Measurements from ENCODE around the gene GPR89A.
A peak's percentile ranks its signal among the peaks of the same experiment; 100 is the strongest.

Gene GPR89A

DNA sequence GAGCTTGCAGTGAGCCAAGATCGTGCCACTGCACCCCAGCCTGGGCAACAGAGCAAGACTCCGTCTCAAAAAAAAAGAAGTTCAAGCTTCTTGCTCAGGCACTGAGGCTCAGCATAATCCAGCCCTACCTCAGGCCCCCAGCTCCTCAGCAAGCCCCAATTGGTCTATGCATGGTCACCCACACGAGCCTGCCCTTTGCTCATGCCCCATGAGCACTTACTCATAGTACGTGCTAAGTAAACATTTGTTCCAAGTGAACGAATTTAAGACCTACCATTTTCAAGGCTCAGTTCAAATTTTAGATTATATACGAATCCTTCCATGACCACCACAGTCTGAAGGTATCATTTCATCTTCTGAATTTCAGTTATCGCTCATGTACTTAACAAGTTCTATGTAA lies 95.0 kb downstream of the GPR89A start:
- no peak overlapping the region for H3K9ac ChIP-seq
- no peaks in the 10 kb centered on the region for H3K4me1 ChIP-seq (ENCODE audit: low read depth, poor library complexity, severe bottlenecking)
- TF ChIP-seq, protein P1, sequence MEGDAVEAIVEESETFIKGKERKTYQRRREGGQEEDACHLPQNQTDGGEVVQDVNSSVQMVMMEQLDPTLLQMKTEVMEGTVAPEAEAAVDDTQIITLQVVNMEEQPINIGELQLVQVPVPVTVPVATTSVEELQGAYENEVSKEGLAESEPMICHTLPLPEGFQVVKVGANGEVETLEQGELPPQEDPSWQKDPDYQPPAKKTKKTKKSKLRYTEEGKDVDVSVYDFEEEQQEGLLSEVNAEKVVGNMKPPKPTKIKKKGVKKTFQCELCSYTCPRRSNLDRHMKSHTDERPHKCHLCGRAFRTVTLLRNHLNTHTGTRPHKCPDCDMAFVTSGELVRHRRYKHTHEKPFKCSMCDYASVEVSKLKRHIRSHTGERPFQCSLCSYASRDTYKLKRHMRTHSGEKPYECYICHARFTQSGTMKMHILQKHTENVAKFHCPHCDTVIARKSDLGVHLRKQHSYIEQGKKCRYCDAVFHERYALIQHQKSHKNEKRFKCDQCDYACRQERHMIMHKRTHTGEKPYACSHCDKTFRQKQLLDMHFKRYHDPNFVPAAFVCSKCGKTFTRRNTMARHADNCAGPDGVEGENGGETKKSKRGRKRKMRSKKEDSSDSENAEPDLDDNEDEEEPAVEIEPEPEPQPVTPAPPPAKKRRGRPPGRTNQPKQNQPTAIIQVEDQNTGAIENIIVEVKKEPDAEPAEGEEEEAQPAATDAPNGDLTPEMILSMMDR (conservative IDR thresholded peaks at IDR 0.05; ENCODE audit: low read depth, low read length), result no peak
- H3K4me2 ChIP-seq, result no peak overlapping the region
- H3K27ac ChIP-seq, result no peak overlapping the region
- H2AFZ ChIP-seq (ENCODE audit: low read depth), result no peak overlapping the region
- H4K20me1 ChIP-seq (ENCODE audit: insufficient read depth), result no peaks in the 10 kb centered on the region
- H3K79me2 ChIP-seq (ENCODE audit: insufficient read depth, low read depth), result no peaks in the 10 kb centered on the region
- no peaks in the 10 kb centered on the region for H3K27me3 ChIP-seq (ENCODE audit: insufficient read depth, low read depth)
- H3K36me3 ChIP-seq (ENCODE audit: insufficient read depth), result no peaks in the 10 kb centered on the region
- H3K4me3 ChIP-seq (IDR thresholded peaks at IDR 0.05; ENCODE audit: insufficient read depth, low read depth, low read length), result no peak overlapping the region

DNA sequence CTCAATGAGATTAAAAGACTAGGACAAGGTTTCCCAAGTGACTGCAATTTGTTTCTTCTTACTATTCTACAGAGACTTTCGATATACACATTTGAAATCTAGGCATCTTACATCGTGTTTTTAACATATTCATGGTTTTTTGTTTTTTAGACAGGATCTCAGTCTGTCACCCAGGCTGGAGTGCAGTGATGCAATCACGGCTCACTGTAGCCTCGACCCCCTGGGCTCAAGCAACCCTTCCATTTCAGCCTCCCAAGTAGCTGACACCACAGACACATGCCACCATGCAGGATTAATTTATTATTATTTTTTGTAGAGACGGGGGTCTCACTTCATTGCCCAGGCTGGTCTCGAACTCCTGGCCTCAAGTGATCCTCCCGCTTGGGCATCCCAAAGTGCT lies 97.8 kb downstream of the GPR89A start:
- H3K4me3 ChIP-seq (IDR thresholded peaks at IDR 0.05; ENCODE audit: insufficient read depth, low read depth, low read length), result no peak overlapping the region
- no peaks in the 10 kb centered on the region for H3K79me2 ChIP-seq (ENCODE audit: insufficient read depth, low read depth)
- TF ChIP-seq, protein P1 (conservative IDR thresholded peaks at IDR 0.05; ENCODE audit: low read depth, low read length), result no peak
- no peak overlapping the region for H3K9ac ChIP-seq
- no peaks in the 10 kb centered on the region for H3K36me3 ChIP-seq (ENCODE audit: insufficient read depth)
- H3K27me3 ChIP-seq (ENCODE audit: insufficient read depth, low read depth), result no peaks in the 10 kb centered on the region
- H3K4me1 ChIP-seq (ENCODE audit: low read depth, poor library complexity, severe bottlenecking), result peaks cover 7% of the 10 kb centered on the region
- H4K20me1 ChIP-seq (ENCODE audit: insufficient read depth), result no peaks in the 10 kb centered on the region
- H3K27ac ChIP-seq, result no peak overlapping the region
- no peak overlapping the region for H3K4me2 ChIP-seq
- no peak overlapping the region for H2AFZ ChIP-seq (ENCODE audit: low read depth)

DNA sequence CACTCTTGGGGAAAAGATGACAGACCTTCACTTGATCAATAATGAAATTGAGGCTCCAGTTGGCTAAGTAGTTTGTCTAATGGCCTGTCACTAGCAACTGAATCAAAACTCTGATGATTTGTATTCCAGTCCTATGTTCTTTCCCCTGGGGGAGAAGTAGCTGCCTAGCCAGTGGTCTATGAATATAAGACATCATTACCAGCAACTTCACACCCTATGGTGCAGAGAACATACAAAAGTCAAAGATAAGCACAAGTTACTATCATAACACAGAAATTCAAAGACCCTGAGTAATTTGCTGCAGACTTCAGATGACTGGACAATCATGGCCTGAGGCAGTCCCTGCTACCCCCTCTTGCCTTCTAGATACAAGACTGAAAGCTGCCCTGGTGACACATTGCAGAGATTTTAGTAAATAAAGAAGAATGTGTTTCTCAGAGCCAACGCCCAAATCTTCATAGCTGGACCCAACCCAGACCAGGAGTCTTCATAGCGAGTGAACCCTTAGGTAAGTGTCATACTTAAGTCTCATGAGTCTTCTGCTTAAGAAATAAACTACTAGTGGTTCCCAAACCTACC lies 98.4 kb downstream of the GPR89A start:
- Histone ChIP-seq H3K9ac (no peak overlapping the region), H3K27ac (no peak overlapping the region), H3K36me3 (ENCODE audit: insufficient read depth) (no peaks in the 10 kb centered on the region), H3K4me1 (ENCODE audit: low read depth, poor library complexity, severe bottlenecking) (peaks cover 7% of the 10 kb centered on the region), H2AFZ (ENCODE audit: low read depth) (no peak overlapping the region), H3K79me2 (ENCODE audit: insufficient read depth, low read depth) (no peaks in the 10 kb centered on the region), H3K27me3 (ENCODE audit: insufficient read depth, low read depth) (no peaks in the 10 kb centered on the region), H3K4me2 (no peak overlapping the region), H3K4me3 (IDR thresholded peaks at IDR 0.05; ENCODE audit: insufficient read depth, low read depth, low read length) (no peak overlapping the region), H4K20me1 (ENCODE audit: insufficient read depth) (no peaks in the 10 kb centered on the region)
- TF ChIP-seq, protein P1 (conservative IDR thresholded peaks at IDR 0.05; ENCODE audit: low read depth, low read length), result no peak

DNA sequence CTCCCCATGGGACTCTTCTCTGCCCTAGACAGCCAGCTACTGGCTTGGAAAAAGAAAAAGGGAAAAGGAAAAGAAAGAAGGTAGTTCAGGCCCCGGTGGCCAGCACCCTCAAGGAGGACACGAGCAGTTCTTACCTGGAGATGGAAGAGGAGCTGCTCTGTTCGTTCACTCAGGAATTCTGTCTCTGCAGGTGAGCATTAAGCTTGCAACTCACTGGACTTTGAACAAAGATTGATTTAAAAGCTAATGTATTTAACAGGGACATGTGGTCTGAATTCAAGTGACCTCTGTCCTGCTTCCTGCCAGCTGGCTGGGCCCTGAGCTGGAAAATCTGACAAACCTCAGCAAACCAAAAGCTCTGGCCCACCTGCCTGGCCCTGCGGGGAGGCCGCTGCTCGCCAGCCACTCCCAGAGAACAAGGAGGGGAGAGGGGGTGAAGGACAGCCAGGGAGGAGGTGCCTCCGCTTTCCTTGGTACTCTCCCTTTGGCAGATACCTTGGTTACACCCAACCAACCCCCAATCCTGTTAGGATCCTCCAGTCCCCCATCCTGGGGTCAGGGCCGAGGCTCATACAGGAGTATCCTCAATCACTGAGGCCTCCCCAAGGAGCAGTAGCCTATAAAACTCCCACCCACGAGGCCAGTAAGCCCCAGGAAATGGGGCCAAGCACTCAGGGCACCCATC lies 99.5 kb downstream of the GPR89A start, which contains the start of gene PDZK1:
PDZK1 (minus strand) TSS at position 186 of the 685 bp plus-strand sequence. CDS start 19,347 bp downstream, outside the sequence.
- Histone ChIP-seq H3K27me3 (ENCODE audit: insufficient read depth, low read depth) (no peaks in the 10 kb centered on the region), H3K4me2 (peak within 1 kb of the TSS; percentile 1; the same call in 1 of the 2 replicates), H3K9ac (no peak within 1 kb of the TSS), H4K20me1 (ENCODE audit: insufficient read depth) (no peaks in the 10 kb centered on the region), H3K36me3 (ENCODE audit: insufficient read depth) (no peaks in the 10 kb centered on the region), H3K4me3 (IDR thresholded peaks at IDR 0.05; ENCODE audit: insufficient read depth, low read depth, low read length) (no peak within 1 kb of the TSS), H3K27ac (no peak within 1 kb of the TSS), H2AFZ (ENCODE audit: low read depth) (no peak within 1 kb of the TSS), H3K4me1 (ENCODE audit: low read depth, poor library complexity, severe bottlenecking) (peaks cover 7% of the 10 kb centered on the region), H3K79me2 (ENCODE audit: insufficient read depth, low read depth) (no peaks in the 10 kb centered on the region)
- TF ChIP-seq, protein P1 (conservative IDR thresholded peaks at IDR 0.05; ENCODE audit: low read depth, low read length), result no peak

All from KMS-11 (cell line).